Neural cell (in vitro differentiated cells): ENCODE measurements around the gene PDS5B. TPM values are rescaled to one million over a fixed set of nuclear protein-coding genes. Genes with fewer than 3 reads are reported as not detected.
"Not testable (repeated sequence)": the region's sequence is repeated elsewhere in the genome, so short reads cannot be mapped to it uniquely, and the experiment has no call there.

Source experiments
- H2AFZ ChIP-seq: fragments of 200-600, 300-800 bp; sonication (generic), shearing (Covaris generic); 2 replicates; pipeline ENCODE4 v1.6.0; 2014; ENCODE audit warnings: low read depth, mild to moderate bottlenecking, antibody characterized with exemption, low read length, moderate library complexity
- H3F3A ChIP-seq: fragments of 200-600 bp; shearing (Covaris generic); 2 replicates; pipeline ENCODE4 v1.6.1; 2016; ENCODE audit warnings: mild to moderate bottlenecking, moderate library complexity, mixed read lengths, antibody characterized with exemption, low read length; ENCODE audit not compliant: insufficient read depth, poor library complexity, severe bottlenecking
- H3K27ac ChIP-seq: fragments of 200-600, 300-800 bp; sonication (generic), shearing (Covaris generic); 2 replicates; pipeline ENCODE4 v1.5.1; 2014; ENCODE audit warnings: mild to moderate bottlenecking, low read length, moderate library complexity
- H3K27me3 ChIP-seq: fragments of 300-800, 200-600 bp; sonication (generic), shearing (Covaris generic); 2 replicates; pipeline ENCODE4 v1.6.0; 2014; ENCODE audit warnings: mild to moderate bottlenecking, low read depth, low read length, moderate library complexity; ENCODE audit not compliant: insufficient read depth
- H3K36me3 ChIP-seq: fragments of 300-800, 200-600 bp; sonication (generic), shearing (Covaris generic); 2 replicates; pipeline ENCODE4 v1.5.1; 2014; ENCODE audit warnings: mild to moderate bottlenecking, antibody characterized with exemption, low read length, moderate library complexity; ENCODE audit not compliant: insufficient read depth
- H3K4me2 ChIP-seq: fragments of 300-800, 200-600 bp; sonication (generic), shearing (Covaris generic); 2 replicates; pipeline ENCODE4 v1.6.0; 2014; ENCODE audit warnings: mild to moderate bottlenecking, low read length
- H3K4me3 ChIP-seq: fragments of 300-800, 200-600 bp; sonication (generic), shearing (Covaris generic); 2 replicates; pipeline ENCODE4 v1.5.1; 2014; ENCODE audit warnings: mild to moderate bottlenecking, low read length, moderate library complexity
- H3K79me2 ChIP-seq: fragments of 200-600 bp; shearing (Covaris generic); replicated peaks from 2 replicates; pipeline ENCODE4 v1.6.0; 2014; ENCODE audit warnings: mild to moderate bottlenecking, low read length, moderate library complexity; ENCODE audit not compliant: insufficient read depth
- H3K9ac ChIP-seq: fragments of 300-800, 200-600 bp; sonication (generic), shearing (Covaris generic); 2 replicates; pipeline ENCODE4 v1.6.1; 2016; ENCODE audit warnings: mild to moderate bottlenecking, low read length, mixed read lengths
- H3K9me2 ChIP-seq: fragments of 200-600 bp; shearing (Covaris generic); 2 replicates; pipeline ENCODE4 v1.6.1; 2016; ENCODE audit warnings: mild to moderate bottlenecking, low read length, mixed read lengths; ENCODE audit not compliant: insufficient read depth
- H3K9me3 ChIP-seq: fragments of 200-600, 300-800 bp; sonication (generic), shearing (Covaris generic); 2 replicates; pipeline ENCODE4 v1.6.1; 2016; ENCODE audit warnings: mild to moderate bottlenecking, mixed run types, low read length, moderate library complexity, mixed read lengths
- H4K20me1 ChIP-seq: fragments of 200-600 bp; shearing (Covaris generic); 2 replicates; pipeline ENCODE4 v1.6.1; 2016; ENCODE audit warnings: mild to moderate bottlenecking, mixed run types; ENCODE audit not compliant: insufficient read depth
- EP300 ChIP-seq: fragments of 450-650 bp; conservative IDR thresholded peaks from 2 replicates; pipeline ENCODE4 v1.6.1; 2014; ENCODE audit warnings: antibody characterized with exemption, mild to moderate bottlenecking, moderate library complexity; ENCODE audit not compliant: poor library complexity, severe bottlenecking
- EZH2 ChIP-seq: fragments of 200-600, 300-800 bp; shearing (Covaris generic), sonication (generic); IDR thresholded peaks from 2 replicates; pipeline ENCODE4 v1.6.1; 2014; ENCODE audit warnings: antibody characterized with exemption, low read length, borderline replicate concordance, mild to moderate bottlenecking; ENCODE audit not compliant: insufficient read depth, poor library complexity, severe bottlenecking
- MXI1 ChIP-seq: fragments of 450-650 bp; conservative IDR thresholded peaks from 2 replicates; pipeline ENCODE4 v1.6.1; 2014; ENCODE audit warnings: antibody characterized with exemption, mild to moderate bottlenecking; ENCODE audit not compliant: poor library complexity, severe bottlenecking
- POLR2AphosphoS5 ChIP-seq: IDR thresholded peaks from 2 replicates; pipeline ENCODE4 v1.6.1; 2012
- RAD21 ChIP-seq: fragments of 450-650 bp; conservative IDR thresholded peaks from 2 replicates; pipeline ENCODE4 v1.6.1; 2014; ENCODE audit warnings: antibody characterized with exemption, mild to moderate bottlenecking, moderate library complexity
- SMC3 ChIP-seq: fragments of 450-650 bp; conservative IDR thresholded peaks from 2 replicates; pipeline ENCODE4 v1.6.1; 2014; ENCODE audit warnings: antibody characterized with exemption, mild to moderate bottlenecking, moderate library complexity; ENCODE audit not compliant: poor library complexity
- TAF1 ChIP-seq: IDR thresholded peaks from 2 replicates; pipeline ENCODE4 v1.6.1; 2012; ENCODE audit warnings: low read depth
- polyA plus RNA-seq: library from polyadenylated mRNA; depleted of rRNA; stranded (reverse); fragments of >200 nt; gene quantifications from 2 replicates; pipeline ENCODE4 v1.2.3, GENCODE V29; 2014
- TF ChIP-seq, protein P1 (sequence below): IDR thresholded peaks from 2 replicates; pipeline ENCODE4 v1.6.1; 2012; ENCODE audit warnings: borderline replicate concordance
- TF ChIP-seq, protein P2 (sequence below): fragments of 450-650 bp; IDR thresholded peaks from 2 replicates; pipeline ENCODE4 v1.5.1; 2014; ENCODE audit warnings: antibody characterized with exemption, mild to moderate bottlenecking, moderate library complexity; ENCODE audit not compliant: poor library complexity, severe bottlenecking

The PDS5B gene
- polyA plus RNA-seq, 1 donor from 2014 or later = 27.6 TPM

DNA sequence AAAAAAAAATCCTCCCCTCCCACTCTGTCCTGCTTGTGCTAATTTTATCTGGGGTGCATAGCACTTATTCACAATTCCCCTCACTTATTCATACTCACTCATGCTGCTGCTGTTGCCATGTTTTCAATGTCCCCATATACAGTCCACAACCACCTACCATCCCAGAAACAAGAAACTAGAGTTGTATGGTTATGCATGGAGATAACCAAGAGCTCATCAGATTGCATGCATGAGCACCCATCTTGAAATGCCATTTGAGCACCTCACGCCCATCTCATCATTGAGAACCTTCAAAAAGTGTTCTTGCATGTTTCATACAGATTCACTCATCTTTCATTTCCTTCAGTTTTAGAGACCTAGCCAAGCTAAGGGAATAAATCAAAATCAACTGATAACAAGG lies 32.5 kb upstream of the PDS5B start:
- no peak overlapping the region for H3K4me2 ChIP-seq
- H3K27me3 ChIP-seq = no peaks in the 10 kb centered on the region
- no peaks in the 10 kb centered on the region for H3F3A ChIP-seq

DNA sequence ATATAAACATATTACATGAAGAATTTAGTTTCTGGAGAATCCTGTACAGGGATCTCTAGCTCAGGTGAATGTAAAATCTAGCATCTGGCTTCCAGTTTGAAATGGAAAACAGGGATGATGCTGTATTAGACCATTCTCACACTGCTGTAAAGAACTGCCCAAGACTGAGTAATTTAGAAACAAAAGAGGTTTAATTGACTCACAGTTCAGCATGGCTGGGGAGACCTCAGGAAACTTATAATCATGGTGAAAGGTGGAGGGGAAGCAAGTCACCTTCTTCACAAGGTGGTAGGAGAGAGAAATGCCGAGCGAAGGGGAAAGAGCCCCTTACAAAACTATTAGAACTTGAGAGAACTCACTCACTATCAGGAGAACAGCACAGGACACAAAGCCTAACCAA lies 30.6 kb upstream of the PDS5B start:
- H3K9ac ChIP-seq = no peak overlapping the region
- no peaks in the 10 kb centered on the region for H3K9me2 ChIP-seq
- no peak overlapping the region for H3K4me2 ChIP-seq
- no peaks in the 10 kb centered on the region for H3F3A ChIP-seq
- H3K4me3 ChIP-seq = no peak overlapping the region
- H3K79me2 ChIP-seq = no peaks in the 10 kb centered on the region
- H3K27me3 ChIP-seq = no peaks in the 10 kb centered on the region
- H3K36me3 ChIP-seq = no peaks in the 10 kb centered on the region
- H4K20me1 ChIP-seq = no peaks in the 10 kb centered on the region
- no peak for TF ChIP-seq EZH2
- TF ChIP-seq POLR2AphosphoS5 = no peak
- TF ChIP-seq MXI1 = no peak
- TF ChIP-seq, protein P1, sequence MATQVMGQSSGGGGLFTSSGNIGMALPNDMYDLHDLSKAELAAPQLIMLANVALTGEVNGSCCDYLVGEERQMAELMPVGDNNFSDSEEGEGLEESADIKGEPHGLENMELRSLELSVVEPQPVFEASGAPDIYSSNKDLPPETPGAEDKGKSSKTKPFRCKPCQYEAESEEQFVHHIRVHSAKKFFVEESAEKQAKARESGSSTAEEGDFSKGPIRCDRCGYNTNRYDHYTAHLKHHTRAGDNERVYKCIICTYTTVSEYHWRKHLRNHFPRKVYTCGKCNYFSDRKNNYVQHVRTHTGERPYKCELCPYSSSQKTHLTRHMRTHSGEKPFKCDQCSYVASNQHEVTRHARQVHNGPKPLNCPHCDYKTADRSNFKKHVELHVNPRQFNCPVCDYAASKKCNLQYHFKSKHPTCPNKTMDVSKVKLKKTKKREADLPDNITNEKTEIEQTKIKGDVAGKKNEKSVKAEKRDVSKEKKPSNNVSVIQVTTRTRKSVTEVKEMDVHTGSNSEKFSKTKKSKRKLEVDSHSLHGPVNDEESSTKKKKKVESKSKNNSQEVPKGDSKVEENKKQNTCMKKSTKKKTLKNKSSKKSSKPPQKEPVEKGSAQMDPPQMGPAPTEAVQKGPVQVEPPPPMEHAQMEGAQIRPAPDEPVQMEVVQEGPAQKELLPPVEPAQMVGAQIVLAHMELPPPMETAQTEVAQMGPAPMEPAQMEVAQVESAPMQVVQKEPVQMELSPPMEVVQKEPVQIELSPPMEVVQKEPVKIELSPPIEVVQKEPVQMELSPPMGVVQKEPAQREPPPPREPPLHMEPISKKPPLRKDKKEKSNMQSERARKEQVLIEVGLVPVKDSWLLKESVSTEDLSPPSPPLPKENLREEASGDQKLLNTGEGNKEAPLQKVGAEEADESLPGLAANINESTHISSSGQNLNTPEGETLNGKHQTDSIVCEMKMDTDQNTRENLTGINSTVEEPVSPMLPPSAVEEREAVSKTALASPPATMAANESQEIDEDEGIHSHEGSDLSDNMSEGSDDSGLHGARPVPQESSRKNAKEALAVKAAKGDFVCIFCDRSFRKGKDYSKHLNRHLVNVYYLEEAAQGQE = no peak
- TF ChIP-seq, protein P2, sequence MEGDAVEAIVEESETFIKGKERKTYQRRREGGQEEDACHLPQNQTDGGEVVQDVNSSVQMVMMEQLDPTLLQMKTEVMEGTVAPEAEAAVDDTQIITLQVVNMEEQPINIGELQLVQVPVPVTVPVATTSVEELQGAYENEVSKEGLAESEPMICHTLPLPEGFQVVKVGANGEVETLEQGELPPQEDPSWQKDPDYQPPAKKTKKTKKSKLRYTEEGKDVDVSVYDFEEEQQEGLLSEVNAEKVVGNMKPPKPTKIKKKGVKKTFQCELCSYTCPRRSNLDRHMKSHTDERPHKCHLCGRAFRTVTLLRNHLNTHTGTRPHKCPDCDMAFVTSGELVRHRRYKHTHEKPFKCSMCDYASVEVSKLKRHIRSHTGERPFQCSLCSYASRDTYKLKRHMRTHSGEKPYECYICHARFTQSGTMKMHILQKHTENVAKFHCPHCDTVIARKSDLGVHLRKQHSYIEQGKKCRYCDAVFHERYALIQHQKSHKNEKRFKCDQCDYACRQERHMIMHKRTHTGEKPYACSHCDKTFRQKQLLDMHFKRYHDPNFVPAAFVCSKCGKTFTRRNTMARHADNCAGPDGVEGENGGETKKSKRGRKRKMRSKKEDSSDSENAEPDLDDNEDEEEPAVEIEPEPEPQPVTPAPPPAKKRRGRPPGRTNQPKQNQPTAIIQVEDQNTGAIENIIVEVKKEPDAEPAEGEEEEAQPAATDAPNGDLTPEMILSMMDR = no peak
- no peak for TF ChIP-seq RAD21
- TF ChIP-seq SMC3 = no peak
- no peak for TF ChIP-seq TAF1
- no peak for TF ChIP-seq EP300
- H3K9me3 ChIP-seq = no peaks in the 10 kb centered on the region
- no peak overlapping the region for H3K27ac ChIP-seq
- H2AFZ ChIP-seq = no peak overlapping the region

More for the DNA sequence above, 32.5 kb upstream of the PDS5B start:
- Histone ChIP-seq H2AFZ (no peak overlapping the region), H3K79me2 (no peaks in the 10 kb centered on the region), H3K9me3 (no peaks in the 10 kb centered on the region), H3K27ac (no peak overlapping the region), H3K9ac (no peak overlapping the region), H4K20me1 (no peaks in the 10 kb centered on the region), H3K9me2 (no peaks in the 10 kb centered on the region), H3K4me3 (no peak overlapping the region), H3K36me3 (no peaks in the 10 kb centered on the region)
- TF ChIP-seq, protein P1 = no peak
- no peak for TF ChIP-seq MXI1
- no peak for TF ChIP-seq EZH2
- no peak for TF ChIP-seq TAF1

DNA sequence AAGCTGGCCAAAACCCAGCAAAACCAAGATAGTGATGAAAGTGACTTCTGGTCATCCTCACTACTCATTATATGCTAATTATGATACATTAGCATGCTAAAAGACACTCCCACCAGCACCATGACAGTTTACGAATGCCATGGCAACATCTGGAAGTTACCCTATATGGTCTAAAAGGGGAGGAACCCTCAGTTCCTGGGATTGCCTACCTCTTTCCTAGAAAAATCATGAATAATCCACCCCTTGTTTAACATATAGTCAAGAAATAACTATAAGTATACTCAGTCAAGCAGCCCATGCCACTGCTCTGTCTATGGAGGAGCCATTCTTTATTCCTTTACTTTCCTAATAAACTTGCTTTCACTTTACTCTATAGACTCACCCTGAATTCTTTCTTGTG lies 25.4 kb upstream of the PDS5B start:
- H3K9ac ChIP-seq, H3K4me3 ChIP-seq, H3K4me2 ChIP-seq, H2AFZ ChIP-seq, H3K27ac ChIP-seq, H3F3A ChIP-seq, H3K9me2 ChIP-seq, H4K20me1 ChIP-seq, H3K9me3 ChIP-seq, H3K36me3 ChIP-seq, H3K27me3 ChIP-seq, H3K79me2 ChIP-seq: not testable (repeated sequence)

DNA sequence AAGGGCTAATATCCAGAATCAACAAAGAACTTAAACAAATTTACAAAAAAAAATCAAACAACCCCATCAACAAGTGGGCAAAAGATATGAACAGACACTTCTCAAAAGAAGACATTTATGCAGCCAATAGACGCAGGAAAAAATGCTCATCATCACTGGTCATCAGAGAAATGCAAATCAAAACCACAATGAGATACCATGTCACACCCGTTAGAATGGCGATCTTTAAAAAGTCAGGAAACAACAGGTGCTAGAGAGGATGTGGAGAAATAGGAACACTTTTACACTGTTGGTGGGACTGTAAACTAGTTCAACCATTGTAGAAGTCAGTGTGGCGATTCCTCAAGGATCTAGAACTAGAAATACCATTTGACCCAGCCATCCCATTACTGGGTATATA lies 10.6 kb upstream of the PDS5B start:
- not testable (repeated sequence) for H3K9me2 ChIP-seq, H3K27me3 ChIP-seq, H4K20me1 ChIP-seq, H2AFZ ChIP-seq, H3K79me2 ChIP-seq, H3K9ac ChIP-seq, H3F3A ChIP-seq, H3K4me3 ChIP-seq, H3K9me3 ChIP-seq, H3K27ac ChIP-seq, H3K36me3 ChIP-seq, H3K4me2 ChIP-seq
